GM19035 (cell line): ENCODE data around the gene KLHL29.

Experiments used
- ATAC-seq: cut with Tn5 transposase; IDR thresholded peaks from one replicate; pipeline ENCODE4 v1.9.1; 2021; ENCODE audit not compliant: unreplicated experiment

Gene KLHL29

DNA sequence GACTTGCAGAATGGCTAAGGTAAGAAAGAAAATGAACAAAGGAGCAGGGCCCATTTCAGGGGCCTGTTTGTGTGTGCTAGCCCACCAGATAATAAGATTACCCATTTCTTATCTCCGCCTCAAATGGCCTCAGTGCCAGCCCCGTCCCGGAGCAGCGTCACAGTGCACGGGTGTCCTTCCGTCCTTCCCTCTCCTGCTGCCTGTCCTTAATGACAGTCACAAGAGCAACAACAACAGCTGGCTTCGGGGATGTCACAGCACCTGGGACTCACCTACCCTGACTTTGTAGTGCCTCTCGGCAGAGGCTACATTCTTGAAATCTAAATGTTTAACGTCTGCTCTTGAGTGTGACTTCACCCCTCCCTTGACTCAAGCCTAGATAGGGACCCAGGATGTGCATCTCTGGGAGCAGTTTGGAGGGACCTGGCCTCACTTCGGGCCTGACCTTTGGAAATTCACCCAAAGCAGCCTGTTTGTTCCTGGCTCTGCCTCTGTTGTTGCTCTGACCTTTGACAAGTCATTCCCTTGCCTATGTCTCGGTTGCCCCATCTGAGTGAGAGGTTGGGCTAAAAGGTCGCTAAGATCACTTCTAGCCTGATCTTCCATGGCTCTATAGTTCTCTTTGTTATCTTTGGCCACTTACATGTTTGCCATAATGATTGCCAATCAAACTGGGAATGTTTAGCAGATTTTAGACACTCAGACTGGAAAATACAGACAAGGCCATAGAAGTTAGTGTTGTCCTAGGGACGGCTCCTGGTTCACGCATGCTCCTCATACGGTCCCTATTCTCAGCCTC is 122.5 kb downstream of the KLHL29 start:
- ATAC-seq, result no peak

DNA sequence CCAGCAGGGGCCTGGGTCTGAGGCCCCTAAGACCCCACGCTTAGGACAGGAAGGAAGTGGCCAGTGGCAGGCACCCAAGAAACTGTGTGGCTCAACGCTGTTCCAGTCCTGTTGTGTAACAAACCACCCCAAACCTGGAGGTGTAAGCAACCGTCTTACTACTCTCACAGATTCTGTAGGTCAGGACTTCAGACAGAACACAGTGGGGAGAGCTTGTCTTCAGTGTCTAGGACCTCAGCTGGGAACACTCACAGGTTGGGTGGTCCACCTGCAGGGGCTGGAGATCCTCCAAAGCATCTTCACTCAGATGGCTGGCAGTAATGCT is 123.0 kb downstream of the KLHL29 start:
- no peak for ATAC-seq

DNA sequence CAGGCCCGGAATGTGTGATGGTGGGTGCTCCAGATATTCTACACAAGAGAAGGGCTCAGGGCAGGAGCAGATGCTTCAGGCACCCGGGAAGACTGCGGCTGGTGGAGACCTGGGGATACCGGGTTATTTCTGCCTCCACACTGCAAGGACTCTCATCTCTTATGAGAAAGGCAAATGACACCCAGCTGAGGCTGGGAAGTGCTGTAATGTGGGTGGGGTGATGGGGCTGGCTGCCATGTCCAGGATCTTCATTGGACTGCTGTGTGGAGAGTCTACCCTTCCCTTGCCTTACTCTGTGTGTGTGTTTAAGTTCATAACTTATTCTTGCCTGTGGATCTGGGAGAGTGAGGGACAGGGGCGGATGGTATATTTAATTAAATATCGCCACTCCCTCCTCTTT is 124.1 kb downstream of the KLHL29 start:
- no peak for ATAC-seq

DNA sequence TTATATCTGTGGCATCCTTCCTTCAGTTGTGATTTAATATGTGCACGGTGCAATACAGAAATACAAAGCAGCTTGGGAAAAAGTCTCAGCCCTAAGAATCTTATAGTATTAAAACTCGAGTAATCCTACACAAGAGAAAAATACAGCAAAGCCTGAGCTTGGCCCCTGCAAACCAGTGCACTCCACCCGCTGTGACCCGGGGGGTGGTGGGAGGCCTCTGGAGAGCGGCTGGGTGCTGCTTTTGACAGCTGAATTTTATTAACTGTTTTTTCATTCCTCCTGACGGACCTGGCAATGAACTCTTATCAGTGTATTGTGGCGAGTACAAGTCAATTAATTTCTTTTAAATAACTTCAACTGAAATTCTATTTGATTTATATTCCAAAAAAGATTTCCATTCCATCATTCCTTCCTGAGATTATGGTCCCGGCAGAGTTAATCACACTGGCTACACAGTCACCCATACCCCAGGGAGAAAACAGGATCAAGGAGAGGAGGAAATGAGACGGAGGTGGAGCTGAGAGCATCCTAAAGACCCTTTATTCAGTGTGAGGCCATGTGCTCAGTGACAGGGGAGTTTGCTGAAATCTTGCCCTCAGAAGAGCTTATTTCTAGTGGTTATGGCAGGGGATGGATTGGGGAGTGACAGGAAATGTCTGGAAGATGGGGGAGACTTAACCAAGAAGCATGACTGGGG is 124.8 kb downstream of the KLHL29 start:
- ATAC-seq, result no peak

DNA sequence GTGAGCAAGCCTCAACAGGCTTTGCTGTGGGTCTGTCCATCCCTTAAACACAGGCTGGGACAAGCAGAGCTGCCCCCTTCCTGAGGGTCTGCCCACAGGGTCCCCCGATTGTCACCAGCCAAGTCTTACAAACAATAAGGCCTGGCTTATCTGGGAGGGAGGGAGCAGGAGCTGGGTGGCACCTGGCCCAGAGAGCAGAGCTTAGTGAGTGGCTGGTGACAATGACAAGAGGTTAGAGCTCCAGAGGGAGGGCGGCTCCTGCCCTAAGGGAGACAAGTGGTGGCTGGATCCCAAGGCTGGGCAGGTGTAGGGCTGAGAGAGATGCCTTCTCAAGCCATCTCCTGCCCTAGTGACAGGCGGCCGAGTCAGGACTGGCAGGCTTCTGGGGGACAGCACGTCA is 125.5 kb downstream of the KLHL29 start:
- no peak for ATAC-seq

DNA sequence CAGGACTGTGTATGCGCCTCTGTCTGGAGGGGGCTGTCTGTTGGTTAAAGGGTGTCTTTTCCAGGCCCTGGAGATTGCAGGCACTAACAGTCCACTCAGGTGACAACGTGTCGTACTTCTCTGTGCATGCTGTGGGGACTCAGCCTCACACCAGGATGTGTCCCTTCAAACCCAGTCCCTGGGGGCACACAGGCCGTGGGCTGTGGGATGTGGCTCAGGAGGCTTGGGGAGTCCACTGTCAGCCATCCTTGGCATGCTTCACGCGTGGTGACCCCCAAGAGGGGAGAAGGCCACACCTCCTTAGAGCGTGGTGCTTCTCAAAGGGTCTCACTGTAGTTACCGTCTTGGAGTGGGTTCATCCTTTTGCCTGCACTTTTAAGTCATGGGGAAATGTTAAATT is 127.8 kb downstream of the KLHL29 start:
- ATAC-seq, result no peak

DNA sequence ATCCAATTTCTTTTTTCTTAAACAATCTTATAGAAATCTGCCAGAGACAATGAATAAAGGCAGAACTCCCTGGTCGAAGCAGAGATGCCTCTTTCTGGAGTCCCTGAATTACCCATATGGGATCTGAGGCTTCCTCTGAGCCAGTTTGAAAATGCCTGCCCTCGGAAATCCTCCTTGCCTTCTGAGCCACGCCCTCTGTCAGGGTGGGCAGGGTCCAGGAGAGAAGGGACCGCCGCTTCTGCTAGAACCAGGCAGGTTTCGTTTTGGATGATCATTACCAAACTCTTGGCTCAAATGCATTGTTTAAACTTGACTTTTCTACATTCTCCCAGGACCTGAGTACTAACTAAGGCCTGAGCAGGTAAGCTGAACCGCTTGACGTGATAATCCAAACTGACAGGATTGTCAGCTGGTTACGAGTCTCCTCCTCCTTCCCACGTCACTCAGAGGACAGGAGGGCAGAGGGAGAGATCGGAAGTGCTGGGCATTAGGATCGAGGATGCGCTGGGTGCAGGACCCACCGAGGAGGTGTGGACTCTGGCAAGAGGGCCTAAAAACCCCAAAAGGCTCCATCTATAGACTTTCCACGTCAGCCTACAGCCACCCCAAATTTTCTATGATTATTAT is 128.4 kb downstream of the KLHL29 start:
- no peak for ATAC-seq

DNA sequence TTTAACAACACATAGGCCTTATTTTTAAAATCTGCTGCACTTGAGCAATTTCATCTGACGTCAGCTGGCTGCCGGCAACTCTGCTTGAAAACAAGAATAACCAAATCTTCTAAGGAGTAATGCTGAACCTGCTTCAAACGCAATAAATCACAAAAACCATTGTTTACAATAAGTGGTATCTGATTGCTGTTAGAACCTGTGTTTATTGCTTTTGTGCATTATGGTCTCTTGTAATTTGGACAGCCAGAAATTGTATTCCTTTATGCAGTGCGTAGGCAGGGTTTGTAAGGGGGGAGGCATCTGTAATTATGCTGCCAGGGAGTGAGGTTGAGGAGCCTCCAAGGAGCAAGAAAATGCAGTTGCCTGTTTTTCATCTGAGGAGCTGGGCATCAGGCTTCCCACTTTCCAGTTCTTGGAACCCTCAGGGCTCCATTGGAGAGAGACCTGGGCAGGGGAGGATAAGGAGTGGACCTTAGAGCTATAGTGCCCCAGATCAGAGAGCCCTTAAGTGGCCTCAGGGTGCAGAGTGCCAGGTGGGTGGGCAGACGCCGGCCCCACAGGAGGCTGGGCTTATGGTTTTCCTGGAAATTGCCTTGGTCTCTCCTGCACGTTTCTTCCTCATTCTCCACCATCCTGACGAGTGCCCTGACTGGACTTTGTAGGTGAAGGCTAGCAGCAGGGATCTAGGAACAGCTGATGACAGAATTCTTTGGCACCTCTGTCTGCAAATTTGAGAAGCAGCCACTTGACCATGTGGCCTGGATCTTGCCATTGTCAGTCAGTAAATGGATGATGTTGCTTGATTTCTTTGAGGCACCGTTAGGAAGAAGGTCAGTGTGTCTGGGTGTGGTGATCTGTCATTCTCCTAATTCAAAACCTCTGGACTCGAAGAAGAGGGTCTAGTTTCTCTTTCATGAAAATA is 129.2 kb downstream of the KLHL29 start:
- ATAC-seq, result no peak

DNA sequence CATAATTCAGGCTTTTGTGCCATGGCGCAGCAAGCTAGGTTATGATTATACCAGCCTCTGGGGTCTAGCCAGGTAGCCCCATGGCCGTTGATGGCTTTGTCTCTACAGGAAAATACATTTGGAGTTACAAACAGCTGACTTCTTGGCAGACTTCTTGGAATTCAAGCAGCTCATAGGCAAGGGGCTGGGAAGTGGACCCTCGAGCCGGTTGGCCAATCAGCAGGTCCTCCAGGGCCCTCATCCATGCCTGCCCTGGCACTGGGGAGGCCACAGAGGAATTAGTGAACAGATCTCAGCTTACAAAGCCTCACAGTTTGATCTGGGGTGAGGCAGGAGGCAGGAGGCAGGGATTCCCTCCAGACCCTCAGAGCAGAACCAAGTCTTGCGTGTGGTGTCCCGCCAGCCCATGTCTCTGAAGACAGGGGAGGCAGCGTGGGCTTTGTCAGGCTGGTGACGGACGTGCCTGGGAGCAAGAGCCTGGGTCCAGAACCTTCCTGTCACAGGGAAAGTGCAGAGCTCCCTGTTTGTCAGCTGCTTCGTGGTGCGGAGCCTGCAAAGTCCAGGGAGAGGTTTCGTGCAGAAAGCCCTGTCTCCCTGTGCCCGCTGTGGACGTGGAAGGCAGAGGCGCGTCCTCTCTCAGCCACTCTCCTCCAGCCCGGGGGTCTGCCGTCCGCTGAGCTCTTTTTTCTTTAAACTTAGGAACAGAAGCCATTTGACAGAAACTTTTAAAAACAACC is 131.7 kb downstream of the KLHL29 start:
- no peak for ATAC-seq

DNA sequence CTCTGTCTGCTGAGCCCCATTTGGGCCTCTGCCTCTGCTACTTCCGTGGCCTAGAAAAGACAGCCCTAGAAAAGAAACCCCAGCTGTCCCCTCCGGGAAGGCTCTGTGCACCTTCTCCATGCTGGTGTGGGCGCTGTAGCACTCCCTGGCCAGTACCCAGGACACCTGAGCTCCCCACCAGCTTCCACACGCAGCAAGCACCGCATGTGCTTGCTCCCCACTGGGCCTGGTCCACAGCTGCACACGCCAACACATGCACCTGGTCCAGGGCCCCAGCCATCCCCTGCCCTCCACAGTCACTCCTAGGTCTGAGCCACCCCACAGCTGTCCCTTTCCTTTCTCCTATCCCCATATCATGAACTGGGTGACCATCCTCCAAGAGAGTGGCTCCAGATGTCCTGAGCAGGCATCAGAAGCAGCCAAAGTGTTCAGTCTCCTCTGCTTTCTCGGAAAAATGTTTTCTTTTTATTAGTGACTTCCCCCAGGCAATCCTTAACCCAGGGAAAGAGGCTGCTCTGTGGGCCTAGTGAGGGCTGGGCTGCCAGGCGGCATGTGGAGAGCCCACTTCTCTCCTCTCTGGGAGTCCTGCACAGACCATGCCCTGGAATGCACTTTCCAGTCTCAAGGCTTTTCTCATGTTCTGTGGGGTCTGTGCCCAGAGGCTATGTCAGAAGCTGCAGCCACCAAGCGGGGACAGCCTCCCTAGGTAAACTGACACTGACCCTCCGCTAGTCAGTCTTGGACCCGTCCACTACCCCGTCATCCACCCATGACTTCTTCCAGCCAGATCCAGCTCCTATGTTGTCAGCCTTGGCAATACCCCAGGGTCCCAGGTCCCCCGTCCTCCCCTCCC is 133.7 kb downstream of the KLHL29 start:
- ATAC-seq, result no peak

DNA sequence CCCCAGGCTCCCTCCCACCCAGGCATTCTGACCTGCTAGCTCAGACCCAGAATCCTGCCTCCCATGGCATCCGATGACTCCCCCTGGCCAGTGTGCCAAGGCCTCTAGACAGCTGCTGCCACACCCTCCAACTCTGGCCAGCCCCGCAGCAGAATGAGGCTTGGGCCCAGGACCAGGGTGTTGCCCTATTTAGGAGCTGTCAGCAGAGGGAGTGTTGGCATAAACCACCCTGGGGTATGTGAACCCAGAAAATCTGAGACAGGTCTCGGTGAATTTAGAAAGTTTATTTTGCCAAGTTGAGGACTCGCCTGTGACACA is 134.3 kb downstream of the KLHL29 start:
- ATAC-seq, result no peak

DNA sequence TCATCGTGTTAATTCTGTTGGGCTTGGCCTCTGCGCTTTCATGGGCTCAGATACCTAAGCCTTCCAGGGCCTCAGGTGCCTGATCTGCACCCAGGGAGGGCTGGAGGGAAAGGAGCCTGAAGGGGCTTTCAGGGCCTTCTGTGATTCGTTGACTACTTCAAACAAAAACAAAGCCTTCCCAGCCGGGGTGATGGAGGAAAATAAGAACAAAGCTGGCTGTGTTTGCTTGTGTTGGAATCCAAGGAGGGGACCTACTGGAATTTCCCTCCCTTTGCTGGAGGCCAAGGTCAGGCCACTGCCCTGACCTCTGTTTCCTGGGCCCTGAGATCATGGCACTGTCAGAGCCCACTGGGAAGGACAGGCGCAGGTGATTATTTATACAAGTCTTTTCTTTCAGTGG is 135.3 kb downstream of the KLHL29 start:
- ATAC-seq, result no peak

DNA sequence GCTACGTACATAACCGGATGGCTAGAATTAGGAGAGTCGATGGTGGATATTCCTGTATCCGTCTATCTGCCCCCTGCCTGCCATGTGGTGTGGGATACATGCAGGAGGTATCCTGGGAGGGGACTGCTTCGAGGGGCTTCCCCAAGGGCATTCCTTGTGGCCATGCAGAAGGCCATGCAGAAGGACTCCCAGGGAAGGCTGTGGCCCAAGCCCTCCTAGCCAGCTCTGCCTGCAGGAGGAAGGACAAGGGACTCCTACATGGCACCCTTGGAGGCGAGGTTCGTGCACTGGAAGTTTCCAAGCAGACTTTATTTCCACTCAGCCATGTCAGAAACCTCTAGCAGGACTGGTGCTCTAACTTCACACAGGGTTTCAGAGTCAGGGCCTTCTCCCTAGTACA is 136.1 kb downstream of the KLHL29 start:
- no peak for ATAC-seq

DNA sequence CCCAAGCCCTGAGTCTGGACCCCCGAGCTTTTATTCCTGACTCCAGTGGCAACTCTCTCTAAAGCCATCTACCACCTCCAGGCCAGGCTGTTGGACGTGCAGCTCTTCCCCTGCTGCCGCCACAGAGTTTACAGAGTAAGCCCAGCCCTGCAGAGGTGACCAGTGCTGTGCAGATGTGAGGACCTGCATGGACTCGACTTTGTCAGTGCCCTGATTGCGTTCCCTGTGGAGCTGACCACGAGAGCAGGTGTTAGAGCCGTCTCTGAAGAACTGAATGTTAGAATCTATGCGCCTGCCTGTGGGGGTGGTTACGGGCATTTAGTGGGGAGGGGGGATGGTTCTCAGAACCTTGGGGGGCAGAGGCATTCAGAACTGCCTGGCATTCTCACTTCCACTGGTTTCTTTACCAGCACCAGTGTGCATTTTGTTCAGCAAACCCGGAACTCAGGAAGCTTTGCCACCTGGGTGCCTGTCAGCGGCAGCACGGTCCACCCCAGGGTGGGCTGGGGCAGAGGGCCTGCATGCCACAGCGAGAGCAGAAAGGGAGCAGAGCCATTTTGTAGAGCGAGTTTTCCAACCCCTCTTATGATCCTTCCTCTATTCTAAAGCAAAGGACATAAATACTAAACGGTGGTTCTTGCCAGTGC is 137.9 kb downstream of the KLHL29 start:
- no peak for ATAC-seq

DNA sequence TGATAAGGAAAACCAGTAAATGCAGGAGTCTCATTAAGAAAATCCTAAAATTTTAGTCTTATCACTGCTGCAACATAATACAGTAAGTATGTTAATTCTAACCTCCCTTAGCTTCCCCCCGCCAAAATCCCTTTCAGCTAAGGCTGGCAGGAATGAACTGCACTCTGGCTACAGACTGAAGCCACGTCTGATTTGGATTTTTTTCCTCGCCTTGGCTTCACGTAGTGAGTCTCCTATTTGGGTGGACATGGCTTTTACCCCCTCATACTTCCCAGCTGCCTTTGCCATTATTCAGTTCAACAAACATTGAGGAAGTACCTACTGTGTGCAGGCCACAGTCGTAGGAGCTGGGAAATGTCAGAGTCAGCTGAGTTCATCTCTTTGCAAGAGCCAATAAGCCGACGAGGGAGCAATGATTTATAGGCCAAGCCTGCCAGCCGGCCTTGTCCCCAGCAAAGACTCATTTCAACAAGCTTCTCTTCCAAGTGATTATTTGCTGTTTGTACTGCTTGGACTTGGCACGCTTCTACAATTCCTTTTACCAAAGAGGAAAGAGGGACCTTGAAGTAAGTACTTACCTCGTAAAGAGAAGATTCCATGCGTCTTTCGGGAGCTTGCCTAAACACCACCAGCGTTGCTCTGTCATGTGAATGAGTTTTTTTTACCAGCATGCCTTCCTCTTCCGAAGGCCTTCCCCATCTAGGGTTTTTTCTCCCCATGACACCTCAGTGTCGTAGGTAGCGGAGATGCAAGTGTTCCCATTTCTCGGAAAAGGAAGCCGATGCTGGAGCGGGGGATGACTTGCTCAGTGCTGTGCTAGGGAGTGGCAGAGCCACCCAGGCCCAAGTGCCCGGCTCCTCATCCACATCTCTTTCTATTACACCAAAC is 138.6 kb downstream of the KLHL29 start:
- no peak for ATAC-seq

DNA sequence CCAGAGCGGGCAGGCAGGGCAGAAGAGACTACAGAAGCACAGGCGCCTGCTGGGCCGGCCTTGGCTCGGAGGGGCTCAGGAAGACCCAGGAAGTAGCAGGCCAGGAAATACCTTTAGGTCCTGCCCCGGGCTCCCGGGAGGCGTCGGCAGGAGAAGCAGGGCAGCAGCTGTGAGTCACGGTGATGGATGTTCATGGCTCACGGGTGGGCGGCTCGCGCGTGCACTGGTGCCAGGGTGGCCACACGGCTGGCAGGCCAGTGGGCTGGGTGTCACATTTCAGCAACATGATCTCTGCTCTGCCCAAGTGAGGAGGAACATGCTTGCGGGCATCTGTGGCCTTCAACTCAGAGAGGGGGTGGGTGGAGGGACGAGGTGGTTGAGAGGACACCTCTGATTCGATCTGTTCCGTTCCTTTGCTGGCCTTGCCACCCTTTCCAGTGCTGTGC is 139.3 kb downstream of the KLHL29 start:
- ATAC-seq, result no peak

DNA sequence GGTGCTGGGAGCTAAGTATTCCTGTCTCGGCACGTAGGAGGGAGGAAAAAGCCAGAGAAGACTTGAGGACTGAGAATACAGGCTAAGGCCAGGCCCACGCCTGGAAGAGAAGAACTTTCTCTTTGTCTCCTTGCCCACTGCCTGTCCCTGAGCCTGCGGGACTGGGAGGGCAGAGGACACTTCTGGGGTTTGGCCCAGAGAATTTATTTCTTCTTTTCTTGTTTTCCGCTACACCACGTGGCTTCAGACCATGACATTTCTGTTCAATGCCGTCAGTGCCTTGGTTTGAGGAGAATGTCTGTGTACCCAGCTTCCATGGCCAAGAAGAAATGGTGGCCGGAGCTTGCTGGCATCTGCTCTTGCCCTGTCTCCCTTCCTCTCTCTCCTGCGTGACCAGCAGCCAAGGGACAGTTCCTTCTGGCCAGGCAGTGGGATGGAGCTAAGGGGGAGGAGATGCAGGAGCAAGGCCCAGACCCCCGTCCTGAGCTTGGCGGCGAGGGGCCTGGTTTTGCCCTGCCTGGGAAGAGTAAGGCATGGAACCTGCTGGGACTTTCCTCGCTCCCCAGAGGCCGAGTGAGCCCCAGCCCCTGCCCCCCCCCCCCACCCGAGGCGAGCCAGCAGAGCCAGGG is 140.3 kb downstream of the KLHL29 start:
- ATAC-seq, result no peak

DNA sequence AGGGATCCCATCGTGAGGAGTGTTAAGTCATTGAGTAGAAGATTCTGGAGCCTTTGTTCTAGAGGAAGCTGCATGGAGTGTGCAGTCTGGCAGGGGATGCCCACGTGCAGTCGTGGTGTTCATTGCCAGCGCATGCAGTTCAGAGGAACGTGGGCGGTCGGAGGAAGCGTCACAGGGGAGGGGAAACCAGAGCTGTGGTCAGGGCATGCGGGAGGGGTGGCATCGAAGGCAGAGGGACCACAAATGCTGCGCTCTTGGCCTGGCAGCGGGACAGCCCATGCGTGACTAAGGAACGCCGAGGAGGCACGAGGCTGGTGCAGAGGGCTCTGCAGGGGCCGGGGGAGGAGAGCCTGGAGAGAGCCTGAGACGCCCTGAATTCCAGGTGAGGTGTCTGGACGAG is 141.1 kb downstream of the KLHL29 start:
- ATAC-seq, result no peak
